GM19463 (cell line): ENCODE measurements around the gene GRP.
"Not testable (repeated sequence)": the region's sequence is repeated elsewhere in the genome, so short reads cannot be mapped to it uniquely, and the experiment has no call there.

Experiments
- ATAC-seq: cut with Tn5 transposase; IDR thresholded peaks from one replicate; pipeline ENCODE4 v1.9.1; 2021; ENCODE audit warnings: mild to moderate bottlenecking, moderate library complexity; ENCODE audit not compliant: unreplicated experiment

Gene GRP

DNA sequence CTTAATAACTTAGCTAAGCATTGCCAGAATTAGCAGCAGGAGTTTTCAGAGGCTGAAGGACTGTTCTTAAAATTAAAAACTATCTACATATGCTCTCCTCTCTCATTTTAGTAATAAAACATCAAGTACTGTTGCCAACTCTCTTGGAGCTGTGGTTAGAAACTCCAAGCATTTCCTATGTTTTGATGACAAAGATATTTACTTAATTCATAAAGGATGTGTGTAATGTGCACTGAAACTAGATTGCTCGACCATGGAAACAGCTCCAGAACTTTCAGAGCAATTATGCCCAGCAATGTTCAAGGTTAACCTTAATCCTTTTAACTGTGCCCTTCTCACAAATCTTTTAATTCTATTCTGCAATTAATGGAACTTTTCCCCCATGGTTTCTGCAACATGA is 8.4 kb downstream of the GRP start:
- no peak for ATAC-seq

DNA sequence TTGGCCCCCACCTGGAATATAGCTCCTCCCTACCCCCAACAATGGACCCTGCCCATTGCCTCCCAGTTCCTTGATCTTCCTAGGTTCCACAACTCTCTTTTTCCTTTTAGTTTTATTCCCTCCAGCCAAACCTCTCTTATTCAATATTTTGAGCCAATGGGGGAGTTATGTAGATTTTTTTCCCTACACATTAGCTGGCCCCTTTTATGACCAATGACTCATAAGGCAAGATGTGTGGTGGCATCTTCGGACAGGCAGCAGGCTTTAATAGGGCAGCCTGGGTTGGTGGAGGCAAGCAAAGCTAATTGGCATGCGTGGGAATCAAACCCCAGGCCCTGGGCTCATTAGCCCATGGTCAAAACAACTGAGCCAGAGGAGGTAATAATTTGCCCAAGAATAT is 9.2 kb downstream of the GRP start:
- ATAC-seq = no peak

GRCh38 chr18:59229701-59230443 is 9.9 kb downstream of the GRP start:
- ATAC-seq = peak; percentile 47

DNA sequence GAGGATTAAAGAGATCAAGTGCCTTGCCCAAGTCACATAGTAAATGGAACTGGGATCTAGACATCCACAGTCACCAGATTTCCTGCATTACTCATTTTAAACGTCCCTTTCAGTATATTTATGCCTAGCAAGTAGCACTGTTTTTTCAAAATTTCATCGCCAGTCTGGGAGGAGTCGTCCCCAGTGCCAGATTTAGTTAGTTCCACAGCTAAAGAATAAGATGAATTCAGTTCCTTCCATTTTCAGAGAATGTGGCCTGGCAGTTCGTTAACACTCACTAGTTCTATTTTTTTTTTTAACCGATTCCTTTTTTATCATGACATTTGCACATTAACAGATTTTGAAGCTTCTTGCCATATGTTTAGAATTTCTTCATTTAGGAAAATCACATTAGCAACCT is 11.2 kb downstream of the GRP start:
- no peak for ATAC-seq

- ATAC-seq = no peak
Observed at GRCh38 chr18:59231877-59232276, 11.9 kb downstream of the GRP start.

DNA sequence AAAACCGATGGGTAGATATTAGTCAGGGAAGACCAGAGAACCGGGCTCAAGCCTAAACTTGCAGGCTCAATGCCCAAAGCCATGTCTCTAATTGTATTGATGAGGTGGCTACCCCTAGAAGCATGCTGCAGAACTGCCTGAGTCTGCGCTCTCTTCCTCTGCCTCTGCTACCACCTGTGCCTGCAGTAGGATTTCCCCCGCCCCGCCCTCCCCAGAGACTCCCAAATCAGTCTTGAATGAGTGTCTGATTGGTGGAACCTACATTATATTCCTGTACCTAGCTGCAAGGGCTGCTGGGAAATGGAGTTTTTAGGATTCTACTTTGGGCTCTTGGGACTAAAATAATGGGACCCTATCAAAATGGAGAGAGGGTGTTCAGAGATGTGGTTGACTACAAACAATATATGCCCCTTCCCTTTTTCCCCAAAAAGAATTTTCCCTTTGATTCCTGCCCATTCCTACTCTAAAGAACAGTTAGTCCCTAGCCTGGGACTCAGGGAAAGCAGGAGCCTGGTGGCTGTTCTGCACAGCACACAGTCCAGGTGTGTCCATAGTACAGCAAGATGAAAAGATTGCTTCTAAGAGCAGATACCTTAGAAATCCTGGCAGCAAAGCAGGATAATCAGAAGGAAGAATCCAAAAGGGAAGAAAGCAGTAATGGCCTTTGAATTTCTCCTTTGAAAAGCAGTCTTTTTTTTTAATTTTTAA is 12.5 kb downstream of the GRP start:
- no peak for ATAC-seq

DNA sequence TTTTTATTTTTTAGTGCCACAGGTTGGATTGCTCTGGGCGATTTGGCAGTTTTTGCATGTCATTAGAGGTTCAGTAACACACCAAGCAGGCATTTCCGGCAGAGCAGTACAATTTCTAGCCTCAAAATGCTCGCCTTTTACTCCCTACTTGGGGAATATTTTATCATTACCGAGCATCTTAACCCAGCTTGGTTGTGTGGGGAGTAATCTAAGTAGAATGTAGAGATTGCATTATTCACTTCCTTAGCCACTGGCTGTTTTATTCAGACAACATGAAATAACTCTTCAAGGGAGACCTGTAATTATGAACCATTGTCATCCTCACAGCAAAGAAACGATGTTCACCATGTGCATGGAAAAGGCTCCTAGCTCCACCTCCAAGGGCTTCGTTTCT is 13.1 kb downstream of the GRP start:
- ATAC-seq = no peak

DNA sequence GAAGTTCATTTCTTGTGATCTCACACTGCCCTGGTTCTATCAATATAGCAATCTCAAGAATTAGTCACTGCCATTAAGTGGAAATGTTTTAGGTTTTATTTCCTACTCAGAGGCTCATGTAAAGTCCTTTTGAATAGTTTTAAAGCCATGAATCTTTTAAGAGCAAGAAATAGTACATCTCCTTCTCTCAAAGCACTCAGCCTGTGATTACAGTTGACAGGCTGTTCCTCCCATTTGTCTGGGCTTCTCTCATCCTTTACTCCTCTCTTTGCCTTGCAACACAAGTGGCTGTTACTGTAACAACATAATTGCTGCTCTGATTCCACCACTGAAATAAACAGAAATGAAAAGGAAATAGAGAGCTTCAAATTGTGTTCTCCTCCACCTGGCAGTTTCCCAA is 18.4 kb downstream of the GRP start:
- no peak for ATAC-seq

- ATAC-seq = no peak
Observed at GRCh38 chr18:59239642-59240041, 19.7 kb downstream of the GRP start.

DNA sequence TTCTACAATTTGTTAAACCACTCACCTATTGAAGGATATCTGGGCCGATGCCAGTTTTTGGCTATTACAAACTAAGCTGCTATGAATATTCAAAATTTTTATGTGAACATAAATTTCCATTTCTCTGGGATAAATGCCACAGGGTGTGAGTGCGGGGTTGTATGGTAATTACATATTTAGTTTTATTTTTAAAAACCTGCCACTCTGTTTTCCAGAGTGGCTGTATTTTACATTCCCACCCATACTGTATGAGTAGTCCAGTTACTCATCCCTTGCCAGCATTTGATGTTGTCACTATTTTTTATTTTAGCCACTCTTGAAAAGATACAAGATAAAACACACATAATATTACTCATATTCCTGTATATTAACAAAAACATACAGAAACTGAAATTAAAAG is 22.9 kb downstream of the GRP start:
- ATAC-seq = no peak

- no peak for ATAC-seq
Observed at GRCh38 chr18:59246796-59247195, 26.8 kb downstream of the GRP start.

- no peak for ATAC-seq
Observed at GRCh38 chr18:59249199-59249774, 29.3 kb downstream of the GRP start.

DNA sequence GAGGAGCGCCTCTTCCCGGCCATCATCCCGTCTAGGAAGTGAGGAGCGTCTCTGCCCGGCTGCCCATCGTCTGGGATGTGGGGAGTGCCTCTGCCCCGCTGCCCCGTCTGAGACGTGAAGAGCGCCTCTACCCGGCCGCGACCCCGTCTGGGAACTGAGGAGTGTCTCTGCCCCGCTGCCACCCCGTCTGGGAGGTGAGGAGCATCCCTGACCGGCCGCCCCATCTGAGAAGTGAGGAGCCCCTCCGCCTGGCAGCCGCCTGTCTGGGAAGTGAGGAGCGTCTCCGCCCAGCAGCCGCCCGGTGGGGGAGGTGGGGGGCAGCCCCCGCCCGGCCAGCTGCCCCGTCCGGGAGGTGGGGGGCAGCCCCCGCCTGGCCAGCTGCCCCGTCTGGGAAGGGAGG is 35.5 kb downstream of the GRP start:
- not testable (repeated sequence) for ATAC-seq

DNA sequence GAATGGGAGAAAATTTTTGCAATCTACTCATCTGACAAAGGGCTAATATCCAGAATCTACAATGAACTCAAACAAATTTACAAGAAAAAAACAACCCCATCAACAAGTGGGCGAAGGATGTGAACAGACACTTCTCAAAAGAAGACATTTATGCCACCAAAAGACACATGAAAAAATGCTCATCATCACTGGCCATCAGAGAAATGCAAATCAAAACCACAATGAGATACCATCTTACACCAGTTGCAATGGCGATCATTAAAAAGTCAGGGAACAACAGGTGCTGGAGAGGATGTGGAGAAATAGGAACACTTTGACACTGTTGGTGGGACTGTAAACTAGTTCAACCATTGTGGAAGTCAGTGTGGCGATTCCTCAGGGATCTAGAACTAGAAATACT is 41.9 kb downstream of the GRP start:
- not testable (repeated sequence) for ATAC-seq

GRCh38 chr18:59262243-59262642 is 42.3 kb downstream of the GRP start:
- not testable (repeated sequence) for ATAC-seq

DNA sequence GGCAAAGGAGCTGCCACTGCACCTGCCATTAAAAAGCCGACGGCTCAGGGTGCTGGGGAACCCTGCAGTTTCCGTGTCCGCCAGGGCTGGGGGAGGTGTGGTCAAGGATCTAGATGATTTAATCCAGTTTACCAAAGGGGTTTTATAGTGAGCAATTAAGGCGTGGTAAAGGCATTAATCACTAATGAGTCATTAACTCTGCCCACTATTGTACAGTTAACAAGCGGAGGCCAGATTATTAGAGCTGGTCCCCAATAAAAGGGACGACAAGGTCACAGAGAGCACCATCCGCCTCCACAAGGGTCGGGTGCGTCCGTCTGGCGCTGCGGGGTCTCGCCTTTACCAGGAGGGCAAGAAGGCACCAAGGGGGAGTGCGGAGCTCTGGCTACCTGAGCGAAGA is 43.7 kb downstream of the GRP start:
- ATAC-seq = no peak

- ATAC-seq = no peak
Observed at GRCh38 chr18:59264121-59264571, 44.2 kb downstream of the GRP start.

DNA sequence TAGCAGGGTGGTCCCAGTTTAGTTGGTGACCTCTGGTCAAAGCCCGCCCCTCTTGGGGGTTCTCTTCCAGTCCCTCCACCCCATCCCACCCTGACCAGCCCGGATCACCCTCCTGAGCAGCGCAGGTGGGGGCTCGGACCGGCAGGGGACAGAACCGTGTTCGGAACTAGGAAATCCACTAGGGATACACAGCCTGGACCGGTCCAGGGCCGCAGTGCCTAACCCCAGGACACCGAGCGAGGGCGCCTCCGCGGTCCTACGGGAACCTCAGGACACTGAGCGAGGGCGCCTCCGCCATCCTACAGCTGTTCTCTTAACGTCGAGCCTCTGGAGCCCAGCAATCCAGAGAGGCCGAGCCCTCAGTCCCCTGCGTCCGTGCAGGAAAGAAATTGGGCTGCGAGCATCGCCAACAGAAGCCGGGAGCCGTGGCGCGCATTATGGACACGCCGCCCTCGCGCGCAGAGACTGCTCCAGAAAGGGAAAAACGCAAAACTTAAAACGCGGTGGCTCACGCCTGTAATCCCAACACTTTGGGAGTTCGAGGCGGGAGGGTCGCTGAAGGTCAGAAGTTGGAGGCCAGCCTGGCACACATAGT is 44.8 kb downstream of the GRP start:
- no peak for ATAC-seq

- peak; percentile 58 for ATAC-seq
Observed at GRCh38 chr18:59265246-59265973, 45.5 kb downstream of the GRP start.

GRCh38 chr18:59265974-59266369 is 46.0 kb downstream of the GRP start:
- no peak for ATAC-seq

DNA sequence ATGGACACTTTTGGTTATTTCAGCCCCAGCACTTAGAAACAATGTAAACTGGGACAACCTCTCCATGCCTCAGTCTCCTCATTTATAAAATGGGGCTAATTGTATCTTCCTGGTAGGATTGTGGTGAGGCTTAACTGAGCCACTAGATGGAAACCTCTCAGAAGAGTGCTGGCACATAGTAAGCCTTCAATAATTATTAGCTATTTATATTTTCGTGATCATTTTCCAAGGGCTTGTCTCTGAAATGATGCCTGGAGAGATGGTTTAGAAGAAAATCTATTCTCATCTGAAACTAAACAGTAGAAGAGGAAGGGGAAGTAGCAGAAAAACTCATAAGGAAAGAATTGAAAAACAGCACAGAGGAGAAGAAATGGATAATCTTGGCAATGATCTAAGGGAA is 46.5 kb downstream of the GRP start:
- no peak for ATAC-seq
